GM12878 (cell line): Measurements from ENCODE around the gene VCAN.

ENCODE experiments used
- CBFB ChIP-seq: IDR thresholded peaks from 2 replicates; pipeline ENCODE4 v1.6.1; 2016; ENCODE audit warnings: antibody characterized with exemption, low read depth
- JUND ChIP-seq: IDR thresholded peaks from 2 replicates; pipeline ENCODE4 v1.6.1; 2012; ENCODE audit warnings: low read depth, mild to moderate bottlenecking, low read length, improper control_type of control experiment, moderate library complexity
- MYC ChIP-seq: IDR thresholded peaks from 2 replicates; pipeline ENCODE4 v1.6.1; 2011; ENCODE audit warnings: mild to moderate bottlenecking, low read length, moderate library complexity, inconsistent platforms; ENCODE audit not compliant: insufficient read depth, insufficient replicate concordance, insufficient read length, severe bottlenecking
- POLR2A ChIP-seq: IDR thresholded peaks from 2 replicates; pipeline ENCODE4 v1.6.1; 2011; ENCODE audit warnings: low read depth, mild to moderate bottlenecking, low read length
- RBBP5 ChIP-seq: fragments of 200-600 bp; sonication (generic); conservative IDR thresholded peaks from 2 replicates; pipeline ENCODE4 v1.6.1; 2016
- TAF1 ChIP-seq: IDR thresholded peaks from 2 replicates; pipeline ENCODE4 v1.6.1; 2011; ENCODE audit warnings: mild to moderate bottlenecking, low read depth, low read length, borderline replicate concordance
- YY1 ChIP-seq: IDR thresholded peaks from 2 replicates; pipeline ENCODE4 v1.6.1; 2011; ENCODE audit warnings: low read depth, mild to moderate bottlenecking, low read length
- ZNF24 ChIP-seq: fragments of 450-650 bp; IDR thresholded peaks from 2 replicates; pipeline ENCODE4 v1.6.1; 2017; ENCODE audit warnings: antibody characterized with exemption, mild to moderate bottlenecking
- ZZZ3 ChIP-seq: IDR thresholded peaks from 2 replicates; pipeline ENCODE4 v1.6.1; 2011; ENCODE audit warnings: low read depth; ENCODE audit not compliant: control insufficient read depth, insufficient read length
- TF ChIP-seq, protein P1 (sequence below), 3 experiments: IDR thresholded peaks in 2 of 3; conservative IDR thresholded peaks in 1 of 3; 2 replicates each; pipeline ENCODE4 v1.5.1; 2011; ENCODE audit warnings: low read depth in 3 of 3, low read length in 3 of 3, mild to moderate bottlenecking in 3 of 3, control low read depth in 2 of 3, moderate library complexity in 2 of 3, inconsistent platforms in 1 of 3, mixed read lengths in 1 of 3; ENCODE audit not compliant: control insufficient read depth in 2 of 3, insufficient read depth in 1 of 3; ENCODE audit errors: extremely low read depth in 1 of 3
- TF ChIP-seq, protein P2 (sequence below): IDR thresholded peaks from 2 replicates; pipeline ENCODE4 v1.6.1; 2012; ENCODE audit warnings: low read depth, low read length, improper control_type of control experiment
- TF ChIP-seq, protein P3 (sequence below): fragments of 150-350 bp; IDR thresholded peaks from 2 replicates; pipeline ENCODE4 v1.6.1; 2016; ENCODE audit warnings: low read depth, low read length

- TF ChIP-seq ZZZ3 (no peak), CBFB (no peak), TAF1 (no peak), MYC (no peak), POLR2A (no peak), RBBP5 (no peak), JUND (no peak), ZNF24 (no peak), YY1 (no peak)
- TF ChIP-seq, protein P1, sequence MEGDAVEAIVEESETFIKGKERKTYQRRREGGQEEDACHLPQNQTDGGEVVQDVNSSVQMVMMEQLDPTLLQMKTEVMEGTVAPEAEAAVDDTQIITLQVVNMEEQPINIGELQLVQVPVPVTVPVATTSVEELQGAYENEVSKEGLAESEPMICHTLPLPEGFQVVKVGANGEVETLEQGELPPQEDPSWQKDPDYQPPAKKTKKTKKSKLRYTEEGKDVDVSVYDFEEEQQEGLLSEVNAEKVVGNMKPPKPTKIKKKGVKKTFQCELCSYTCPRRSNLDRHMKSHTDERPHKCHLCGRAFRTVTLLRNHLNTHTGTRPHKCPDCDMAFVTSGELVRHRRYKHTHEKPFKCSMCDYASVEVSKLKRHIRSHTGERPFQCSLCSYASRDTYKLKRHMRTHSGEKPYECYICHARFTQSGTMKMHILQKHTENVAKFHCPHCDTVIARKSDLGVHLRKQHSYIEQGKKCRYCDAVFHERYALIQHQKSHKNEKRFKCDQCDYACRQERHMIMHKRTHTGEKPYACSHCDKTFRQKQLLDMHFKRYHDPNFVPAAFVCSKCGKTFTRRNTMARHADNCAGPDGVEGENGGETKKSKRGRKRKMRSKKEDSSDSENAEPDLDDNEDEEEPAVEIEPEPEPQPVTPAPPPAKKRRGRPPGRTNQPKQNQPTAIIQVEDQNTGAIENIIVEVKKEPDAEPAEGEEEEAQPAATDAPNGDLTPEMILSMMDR (IDR thresholded peaks at IDR 0.05 in 2 of 3, conservative IDR thresholded peaks at IDR 0.05 in 1 of 3; ENCODE audit: control insufficient read depth in 2 of 3, extremely low read depth in 1 of 3, insufficient read depth in 1 of 3, low read depth in 3 of 3, low read length in 3 of 3), result no peak
- TF ChIP-seq, protein P2, sequence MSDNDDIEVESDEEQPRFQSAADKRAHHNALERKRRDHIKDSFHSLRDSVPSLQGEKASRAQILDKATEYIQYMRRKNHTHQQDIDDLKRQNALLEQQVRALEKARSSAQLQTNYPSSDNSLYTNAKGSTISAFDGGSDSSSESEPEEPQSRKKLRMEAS, result no peak
- TF ChIP-seq, protein P3, sequence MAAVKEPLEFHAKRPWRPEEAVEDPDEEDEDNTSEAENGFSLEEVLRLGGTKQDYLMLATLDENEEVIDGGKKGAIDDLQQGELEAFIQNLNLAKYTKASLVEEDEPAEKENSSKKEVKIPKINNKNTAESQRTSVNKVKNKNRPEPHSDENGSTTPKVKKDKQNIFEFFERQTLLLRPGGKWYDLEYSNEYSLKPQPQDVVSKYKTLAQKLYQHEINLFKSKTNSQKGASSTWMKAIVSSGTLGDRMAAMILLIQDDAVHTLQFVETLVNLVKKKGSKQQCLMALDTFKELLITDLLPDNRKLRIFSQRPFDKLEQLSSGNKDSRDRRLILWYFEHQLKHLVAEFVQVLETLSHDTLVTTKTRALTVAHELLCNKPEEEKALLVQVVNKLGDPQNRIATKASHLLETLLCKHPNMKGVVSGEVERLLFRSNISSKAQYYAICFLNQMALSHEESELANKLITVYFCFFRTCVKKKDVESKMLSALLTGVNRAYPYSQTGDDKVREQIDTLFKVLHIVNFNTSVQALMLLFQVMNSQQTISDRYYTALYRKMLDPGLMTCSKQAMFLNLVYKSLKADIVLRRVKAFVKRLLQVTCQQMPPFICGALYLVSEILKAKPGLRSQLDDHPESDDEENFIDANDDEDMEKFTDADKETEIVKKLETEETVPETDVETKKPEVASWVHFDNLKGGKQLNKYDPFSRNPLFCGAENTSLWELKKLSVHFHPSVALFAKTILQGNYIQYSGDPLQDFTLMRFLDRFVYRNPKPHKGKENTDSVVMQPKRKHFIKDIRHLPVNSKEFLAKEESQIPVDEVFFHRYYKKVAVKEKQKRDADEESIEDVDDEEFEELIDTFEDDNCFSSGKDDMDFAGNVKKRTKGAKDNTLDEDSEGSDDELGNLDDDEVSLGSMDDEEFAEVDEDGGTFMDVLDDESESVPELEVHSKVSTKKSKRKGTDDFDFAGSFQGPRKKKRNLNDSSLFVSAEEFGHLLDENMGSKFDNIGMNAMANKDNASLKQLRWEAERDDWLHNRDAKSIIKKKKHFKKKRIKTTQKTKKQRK, result no peak
Measured at GRCh38 chr5:83517072-83517687, 45.6 kb downstream of the VCAN start.
